GM21717 (cell line): ENCODE results near the gene MBD5.
A peak's percentile ranks its signal among the peaks of the same experiment; 100 is the strongest.

ENCODE experiments used
- ATAC-seq: cut with Tn5 transposase; IDR thresholded peaks from one replicate; pipeline ENCODE4 v1.9.1; 2021; ENCODE audit warnings: mild to moderate bottlenecking, moderate library complexity; ENCODE audit not compliant: unreplicated experiment

The MBD5 gene

GRCh38 chr2:148108385-148108784, 87.5 kb downstream of the MBD5 start:
- no peak for ATAC-seq

GRCh38 chr2:148110184-148110583, 89.3 kb downstream of the MBD5 start:
- peak; percentile 69 for ATAC-seq

GRCh38 chr2:148122788-148123187, 101.9 kb downstream of the MBD5 start:
- ATAC-seq = no peak

- no peak for ATAC-seq
Measured at GRCh38 chr2:148124271-148124670, 103.4 kb downstream of the MBD5 start.

- no peak for ATAC-seq
Measured at GRCh38 chr2:148130581-148130980, 109.7 kb downstream of the MBD5 start.

- no peak for ATAC-seq
Measured at GRCh38 chr2:148132412-148132811, 111.5 kb downstream of the MBD5 start.

- ATAC-seq = no peak
Measured at GRCh38 chr2:148135705-148136104, 114.8 kb downstream of the MBD5 start.

GRCh38 chr2:148136441-148136840, 115.5 kb downstream of the MBD5 start:
- no peak for ATAC-seq

DNA sequence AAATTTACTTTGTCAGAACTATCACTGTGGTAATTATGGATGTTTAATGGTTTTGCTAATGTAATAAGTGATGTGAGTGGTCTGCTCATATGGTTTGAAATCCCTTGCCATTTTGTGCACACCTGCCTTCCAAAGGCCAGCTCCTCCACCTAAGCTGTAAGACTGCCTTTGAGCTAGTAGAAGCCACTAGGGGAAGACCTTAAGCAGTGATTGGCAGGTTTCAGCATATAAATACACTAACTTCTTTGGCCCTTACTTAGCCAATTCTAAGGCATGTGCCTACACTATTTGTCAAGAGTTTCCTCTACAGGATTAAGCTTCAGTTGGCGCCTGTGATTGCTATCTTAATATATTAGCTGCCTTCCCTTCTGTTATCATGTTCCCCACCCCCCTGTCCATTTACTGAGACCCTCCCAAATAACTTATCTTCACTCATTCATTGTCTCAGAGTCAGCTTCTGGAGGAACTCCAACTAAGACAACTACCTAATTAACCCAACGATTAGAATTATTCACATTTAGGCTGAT, 141.1 kb downstream of the MBD5 start:
- ATAC-seq = no peak

GRCh38 chr2:148162871-148163270, 142.0 kb downstream of the MBD5 start:
- ATAC-seq = no peak

- ATAC-seq = no peak
Measured at GRCh38 chr2:148165975-148166374, 145.1 kb downstream of the MBD5 start.

- ATAC-seq = no peak
Measured at GRCh38 chr2:148167241-148167766, 146.4 kb downstream of the MBD5 start.

- no peak for ATAC-seq
Measured at GRCh38 chr2:148167855-148168254, 147.0 kb downstream of the MBD5 start.

GRCh38 chr2:148172131-148172753, 151.4 kb downstream of the MBD5 start:
- ATAC-seq = no peak

DNA sequence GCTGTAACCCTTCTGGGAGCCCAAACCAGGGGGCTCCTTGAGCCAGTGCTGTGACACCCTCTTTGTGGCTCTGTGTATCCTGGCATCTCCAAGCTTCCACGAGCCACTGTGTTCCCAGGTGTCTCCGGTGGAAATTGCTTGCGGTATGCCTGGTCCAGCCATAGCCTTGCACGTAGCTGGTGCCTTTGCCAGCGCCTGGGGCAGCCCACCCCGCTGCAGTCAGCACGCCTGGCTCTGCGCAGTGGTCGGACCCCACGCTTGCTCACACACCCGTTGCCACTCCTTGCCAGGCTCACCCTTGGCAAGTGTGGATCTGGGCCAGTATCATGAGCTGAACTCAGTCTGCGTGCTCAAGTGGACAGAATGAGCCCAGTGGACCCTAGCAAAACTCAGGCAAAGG, 152.3 kb downstream of the MBD5 start:
- ATAC-seq = no peak

DNA sequence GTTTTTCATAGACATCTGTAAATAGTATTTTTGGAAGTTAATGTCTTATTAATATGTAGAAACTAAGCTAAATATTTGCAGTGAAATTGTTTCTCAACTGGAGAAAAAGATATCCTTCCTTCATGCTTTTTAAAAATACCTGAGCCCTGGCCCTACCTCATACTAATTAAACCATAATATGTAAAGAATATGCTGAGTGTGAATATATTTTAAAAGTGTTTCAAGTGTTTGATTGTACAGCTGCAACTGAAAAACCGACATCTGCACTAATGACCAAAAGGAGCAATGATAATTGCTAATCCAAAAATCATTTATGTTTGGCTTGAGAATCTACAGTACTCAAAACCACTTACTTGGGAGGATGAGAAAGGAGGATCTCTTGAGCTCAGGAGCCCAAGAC, 156.7 kb downstream of the MBD5 start:
- ATAC-seq = no peak

DNA sequence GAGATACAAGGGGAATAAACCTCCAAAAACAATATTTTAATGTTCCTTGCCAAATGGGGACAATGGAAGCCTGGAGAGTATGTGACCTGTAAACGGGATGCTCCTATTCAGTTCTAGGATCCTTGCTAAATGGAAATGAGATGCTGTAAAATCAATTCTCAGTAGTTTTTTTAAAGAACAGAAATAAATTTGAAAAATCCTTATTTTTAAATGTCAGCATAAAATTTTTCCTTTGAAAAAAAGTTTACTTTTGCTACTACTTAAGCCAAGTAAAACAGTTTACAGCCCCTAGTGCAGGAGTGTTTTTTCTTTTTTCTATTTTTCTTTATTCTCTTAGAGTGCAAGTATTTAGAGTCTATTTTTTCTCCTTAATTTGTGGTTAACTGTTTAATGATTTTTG, 158.8 kb downstream of the MBD5 start:
- no peak for ATAC-seq

- no peak for ATAC-seq
Measured at GRCh38 chr2:148184976-148185375, 164.1 kb downstream of the MBD5 start.

GRCh38 chr2:148194882-148195281, 174.0 kb downstream of the MBD5 start:
- ATAC-seq = no peak

DNA sequence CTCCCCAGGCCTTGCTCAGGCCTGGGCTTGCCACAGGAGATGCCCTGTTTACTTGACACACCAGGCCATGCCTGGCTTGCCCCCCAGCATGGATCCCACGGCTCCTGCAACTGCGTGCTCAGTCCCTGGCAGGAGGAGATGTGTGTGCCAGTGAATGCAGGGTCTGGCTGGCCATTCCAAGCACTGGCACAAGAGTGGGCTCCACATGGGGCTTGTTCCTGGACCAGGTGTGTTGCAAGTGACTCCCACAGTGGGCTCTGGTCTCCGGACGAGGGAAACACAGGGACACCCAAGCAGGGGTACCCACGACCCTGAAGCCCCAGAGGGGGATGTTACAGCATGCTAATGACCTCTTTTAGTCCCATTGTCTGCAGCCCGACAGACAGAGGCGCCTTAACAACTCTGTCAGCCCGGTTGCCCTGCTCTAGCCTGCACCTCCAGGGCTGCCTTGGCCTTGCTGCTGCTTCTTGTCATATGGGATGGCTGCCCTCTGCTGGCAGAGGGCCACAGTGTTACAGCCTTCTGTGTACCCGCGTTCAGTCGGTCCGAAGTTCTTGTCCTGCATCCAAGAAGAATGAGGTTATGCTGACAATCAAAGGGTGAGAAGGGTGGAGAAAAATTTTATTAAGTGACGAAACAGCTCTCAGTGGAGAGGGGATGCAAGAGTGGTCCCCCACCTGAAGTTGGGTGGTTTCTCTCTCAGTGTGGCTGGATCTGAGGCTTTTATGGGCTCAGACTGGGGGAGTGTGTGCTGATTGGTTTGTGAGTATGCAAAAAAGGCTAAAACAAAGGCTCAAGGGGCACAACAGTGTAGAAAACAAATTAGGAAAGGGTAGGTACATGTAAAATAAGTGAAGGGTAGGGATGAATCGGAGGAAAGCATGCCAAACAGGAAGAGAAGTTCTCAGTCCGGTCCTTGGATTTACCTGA, 180.4 kb downstream of the MBD5 start:
- ATAC-seq = no peak

DNA sequence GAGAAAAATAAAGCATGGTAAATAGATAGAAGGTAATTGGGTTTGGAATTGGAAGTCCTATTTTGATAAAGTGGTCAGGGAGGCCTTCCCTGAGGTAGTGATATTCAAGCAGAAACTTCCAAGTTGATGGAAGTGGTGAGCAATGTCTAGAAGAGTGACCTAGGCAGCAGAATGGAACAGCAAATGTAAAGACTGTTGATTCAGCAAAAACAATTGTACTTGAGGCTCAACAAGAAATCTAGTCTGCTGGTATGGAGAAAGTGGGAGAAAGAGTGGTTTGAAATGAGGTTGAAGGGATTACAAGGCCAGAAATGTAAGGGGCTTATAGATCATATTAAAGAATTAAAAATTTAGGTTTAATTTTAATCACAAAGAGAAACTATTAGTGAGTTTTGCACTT, 181.3 kb downstream of the MBD5 start:
- no peak for ATAC-seq

GRCh38 chr2:148207111-148207510, 186.2 kb downstream of the MBD5 start:
- ATAC-seq = no peak
